Measurements from ENCODE around the gene BCAS3. TPM values are rescaled to one million over a fixed set of nuclear protein-coding genes. Genes with fewer than 3 reads are reported as not detected.

The BCAS3 gene
- total RNA-seq, 1 donor from 2014 or later: 38.1 TPM

- no peak for DNase-seq (ENCODE audit: low spot score)
- Mint-ChIP-seq H3K4me3 (ENCODE audit: unreplicated experiment) (no peak overlapping the region), H3K36me3 (ENCODE audit: low read depth, unreplicated experiment) (peaks cover 4% of the 10 kb centered on the region), H3K27ac (ENCODE audit: unreplicated experiment) (no peak overlapping the region), H3K27me3 (ENCODE audit: unreplicated experiment) (no peaks in the 10 kb centered on the region), H3K9me3 (ENCODE audit: unreplicated experiment) (no peaks in the 10 kb centered on the region), H3K4me1 (ENCODE audit: unreplicated experiment) (no peaks in the 10 kb centered on the region)
- TF ChIP-seq CTCF (IDR thresholded peaks at IDR 0.05; ENCODE audit: unreplicated experiment): no peak
These were observed 627.4 kb downstream of the BCAS3 start for GRCh38 chr17:61305024-61305423.

GRCh38 chr17:61306003-61306402 lies 628.4 kb downstream of the BCAS3 start:
- no peak for TF ChIP-seq CTCF (IDR thresholded peaks at IDR 0.05; ENCODE audit: unreplicated experiment)
- DNase-seq (ENCODE audit: low spot score): no peak
- Mint-ChIP-seq H3K27me3 (ENCODE audit: unreplicated experiment) (no peaks in the 10 kb centered on the region), H3K36me3 (ENCODE audit: low read depth, unreplicated experiment) (peaks cover 4% of the 10 kb centered on the region), H3K4me3 (ENCODE audit: unreplicated experiment) (no peak overlapping the region), H3K4me1 (ENCODE audit: unreplicated experiment) (no peaks in the 10 kb centered on the region), H3K9me3 (ENCODE audit: unreplicated experiment) (no peaks in the 10 kb centered on the region), H3K27ac (ENCODE audit: unreplicated experiment) (no peak overlapping the region)

GRCh38 chr17:61307905-61308886 lies 630.5 kb downstream of the BCAS3 start:
- Mint-ChIP-seq H3K9me3 (ENCODE audit: unreplicated experiment) (no peaks in the 10 kb centered on the region), H3K27ac (ENCODE audit: unreplicated experiment) (no peak overlapping the region), H3K36me3 (ENCODE audit: low read depth, unreplicated experiment) (peaks cover 4% of the 10 kb centered on the region), H3K4me3 (ENCODE audit: unreplicated experiment) (no peak overlapping the region), H3K27me3 (ENCODE audit: unreplicated experiment) (no peaks in the 10 kb centered on the region), H3K4me1 (ENCODE audit: unreplicated experiment) (no peaks in the 10 kb centered on the region)
- TF ChIP-seq CTCF (IDR thresholded peaks at IDR 0.05; ENCODE audit: unreplicated experiment): no peak
- no peak for DNase-seq (ENCODE audit: low spot score)

- Mint-ChIP-seq H3K36me3 (ENCODE audit: low read depth, unreplicated experiment) (no peaks in the 10 kb centered on the region), H3K9me3 (ENCODE audit: unreplicated experiment) (no peaks in the 10 kb centered on the region), H3K4me1 (ENCODE audit: unreplicated experiment) (no peaks in the 10 kb centered on the region), H3K27me3 (ENCODE audit: unreplicated experiment) (no peaks in the 10 kb centered on the region), H3K4me3 (ENCODE audit: unreplicated experiment) (no peak overlapping the region), H3K27ac (ENCODE audit: unreplicated experiment) (no peak overlapping the region)
- TF ChIP-seq CTCF (IDR thresholded peaks at IDR 0.05; ENCODE audit: unreplicated experiment): no peak
- DNase-seq (ENCODE audit: low spot score): no peak
These were observed 632.0 kb downstream of the BCAS3 start for GRCh38 chr17:61309362-61310256.
